GM19193 (cell line): ENCODE measurements around the gene SRSF7.

Source experiments
- POLR2A ChIP-seq: IDR thresholded peaks from 4 replicates; pipeline ENCODE4 v1.6.1; 2011; ENCODE audit not compliant: insufficient read depth, insufficient read length; ENCODE audit errors: extremely low read depth

The SRSF7 gene

GRCh38 chr2:38740851-38741731 lies 10.1 kb downstream of the SRSF7 start:
- TF ChIP-seq POLR2A, result no peak

GRCh38 chr2:38739524-38739923 lies 11.6 kb downstream of the SRSF7 start:
- no peak for TF ChIP-seq POLR2A

GRCh38 chr2:38737925-38738324 lies 13.2 kb downstream of the SRSF7 start:
- no peak for TF ChIP-seq POLR2A

GRCh38 chr2:38735999-38736320 lies 15.2 kb downstream of the SRSF7 start:
- TF ChIP-seq POLR2A, result no peak

GRCh38 chr2:38734299-38735058 lies 16.7 kb downstream of the SRSF7 start:
- no peak for TF ChIP-seq POLR2A

GRCh38 chr2:38733300-38733971 lies 17.7 kb downstream of the SRSF7 start:
- TF ChIP-seq POLR2A, result no peak

GRCh38 chr2:38731684-38732221 lies 19.4 kb downstream of the SRSF7 start:
- TF ChIP-seq POLR2A, result no peak

GRCh38 chr2:38731090-38731489 lies 20.1 kb downstream of the SRSF7 start:
- TF ChIP-seq POLR2A, result no peak

GRCh38 chr2:38728694-38729093 lies 22.5 kb downstream of the SRSF7 start:
- no peak for TF ChIP-seq POLR2A

GRCh38 chr2:38727661-38728060 lies 23.5 kb downstream of the SRSF7 start:
- TF ChIP-seq POLR2A, result no peak

- no peak for TF ChIP-seq POLR2A
Observed at GRCh38 chr2:38723173-38723572, 28.0 kb downstream of the SRSF7 start.

- no peak for TF ChIP-seq POLR2A
Observed at GRCh38 chr2:38722271-38723061, 28.7 kb downstream of the SRSF7 start.

GRCh38 chr2:38720613-38721241 lies 30.4 kb downstream of the SRSF7 start:
- no peak for TF ChIP-seq POLR2A

GRCh38 chr2:38719706-38720105 lies 31.5 kb downstream of the SRSF7 start:
- TF ChIP-seq POLR2A, result no peak
